ENCODE results near the gene PKMYT1. TPM values are rescaled to one million over a fixed set of nuclear protein-coding genes. Genes with fewer than 3 reads are reported as not detected.

The PKMYT1 gene
- total and polyA plus RNA-seq, 9 of the 15 experiments (the other 6 are each of a cell fraction or from before 2014, with no cell fraction given) = 8.7 to 201 (median 37.8) TPM

DNA sequence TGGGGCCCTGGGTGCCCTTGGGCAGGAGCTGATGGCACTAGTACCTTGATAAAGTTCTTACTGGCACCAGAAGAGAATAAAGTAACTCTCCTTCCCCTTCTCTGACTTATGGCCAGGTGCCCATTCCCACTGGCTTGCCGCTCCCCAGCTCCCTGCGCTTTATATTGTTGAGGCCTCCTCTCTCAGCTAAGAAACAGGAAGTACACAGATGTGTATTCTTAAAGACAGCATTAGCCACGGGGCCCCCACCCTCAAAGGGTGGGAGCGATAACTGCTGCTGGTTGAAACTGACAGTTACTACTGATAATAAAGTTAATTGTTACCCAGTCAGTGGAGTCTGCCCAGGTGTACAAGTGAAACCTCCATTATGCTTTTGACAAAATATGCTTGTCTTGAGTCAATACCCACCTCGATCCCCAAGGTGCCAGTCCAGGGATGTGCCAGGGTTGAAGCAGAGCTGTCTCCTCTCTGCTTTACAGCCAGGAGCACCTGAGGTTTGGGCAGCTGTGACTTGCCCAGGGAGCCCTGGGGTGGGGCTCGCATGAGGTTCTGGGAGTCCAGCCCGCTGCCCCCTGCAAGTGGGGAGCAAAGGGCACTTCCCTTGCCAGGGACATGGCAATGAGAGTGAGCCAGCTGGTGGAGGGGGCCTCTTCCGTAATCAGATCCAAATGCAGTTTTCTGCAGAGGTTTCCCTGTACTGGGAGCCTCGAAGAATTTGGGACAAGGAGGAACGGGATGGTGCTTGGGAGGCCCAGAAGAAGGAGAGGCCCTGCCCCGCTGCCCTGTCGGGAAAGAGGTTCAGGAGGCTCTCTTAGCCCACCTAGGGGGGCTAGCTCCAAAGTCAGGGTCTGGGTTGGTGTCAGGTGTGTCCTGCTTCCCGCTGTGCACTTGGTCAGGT is 27.1 kb upstream of the PKMYT1 start (continued):
- TF ChIP-seq, protein P1, sequence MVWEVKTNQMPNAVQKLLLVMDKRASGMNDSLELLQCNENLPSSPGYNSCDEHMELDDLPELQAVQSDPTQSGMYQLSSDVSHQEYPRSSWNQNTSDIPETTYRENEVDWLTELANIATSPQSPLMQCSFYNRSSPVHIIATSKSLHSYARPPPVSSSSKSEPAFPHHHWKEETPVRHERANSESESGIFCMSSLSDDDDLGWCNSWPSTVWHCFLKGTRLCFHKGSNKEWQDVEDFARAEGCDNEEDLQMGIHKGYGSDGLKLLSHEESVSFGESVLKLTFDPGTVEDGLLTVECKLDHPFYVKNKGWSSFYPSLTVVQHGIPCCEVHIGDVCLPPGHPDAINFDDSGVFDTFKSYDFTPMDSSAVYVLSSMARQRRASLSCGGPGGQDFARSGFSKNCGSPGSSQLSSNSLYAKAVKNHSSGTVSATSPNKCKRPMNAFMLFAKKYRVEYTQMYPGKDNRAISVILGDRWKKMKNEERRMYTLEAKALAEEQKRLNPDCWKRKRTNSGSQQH (CRISPR knock-in tag; IDR thresholded peaks at IDR 0.05) = no peak
- TF ChIP-seq DACH1 (IDR thresholded peaks at IDR 0.05; ENCODE audit: partially characterized antibody) = peak; percentile 42
- TF ChIP-seq, protein P2, sequence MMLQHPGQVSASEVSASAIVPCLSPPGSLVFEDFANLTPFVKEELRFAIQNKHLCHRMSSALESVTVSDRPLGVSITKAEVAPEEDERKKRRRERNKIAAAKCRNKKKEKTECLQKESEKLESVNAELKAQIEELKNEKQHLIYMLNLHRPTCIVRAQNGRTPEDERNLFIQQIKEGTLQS (IDR thresholded peaks at IDR 0.05) = no peak
- TF ChIP-seq, protein P2 (CRISPR knock-in tag; conservative IDR thresholded peaks at IDR 0.05) = no peak
- no peak for TF ChIP-seq MXI1 (IDR thresholded peaks at IDR 0.05; ENCODE audit: low read depth, low read length)
- TF ChIP-seq PCBP2 (IDR thresholded peaks at IDR 0.05; ENCODE audit: low read depth, low read length, poor library complexity, severe bottlenecking) = no peak
- TF ChIP-seq ZNF324 (CRISPR knock-in tag; IDR thresholded peaks at IDR 0.05) = no peak
- no peak for TF ChIP-seq THRAP3 (IDR thresholded peaks at IDR 0.05; ENCODE audit: borderline replicate concordance)
- no peak for TF ChIP-seq PHF21A (IDR thresholded peaks at IDR 0.05; ENCODE audit: borderline replicate concordance, low read depth)
- no peak for TF ChIP-seq LARP7 (IDR thresholded peaks at IDR 0.05)
- TF ChIP-seq, protein P3, sequence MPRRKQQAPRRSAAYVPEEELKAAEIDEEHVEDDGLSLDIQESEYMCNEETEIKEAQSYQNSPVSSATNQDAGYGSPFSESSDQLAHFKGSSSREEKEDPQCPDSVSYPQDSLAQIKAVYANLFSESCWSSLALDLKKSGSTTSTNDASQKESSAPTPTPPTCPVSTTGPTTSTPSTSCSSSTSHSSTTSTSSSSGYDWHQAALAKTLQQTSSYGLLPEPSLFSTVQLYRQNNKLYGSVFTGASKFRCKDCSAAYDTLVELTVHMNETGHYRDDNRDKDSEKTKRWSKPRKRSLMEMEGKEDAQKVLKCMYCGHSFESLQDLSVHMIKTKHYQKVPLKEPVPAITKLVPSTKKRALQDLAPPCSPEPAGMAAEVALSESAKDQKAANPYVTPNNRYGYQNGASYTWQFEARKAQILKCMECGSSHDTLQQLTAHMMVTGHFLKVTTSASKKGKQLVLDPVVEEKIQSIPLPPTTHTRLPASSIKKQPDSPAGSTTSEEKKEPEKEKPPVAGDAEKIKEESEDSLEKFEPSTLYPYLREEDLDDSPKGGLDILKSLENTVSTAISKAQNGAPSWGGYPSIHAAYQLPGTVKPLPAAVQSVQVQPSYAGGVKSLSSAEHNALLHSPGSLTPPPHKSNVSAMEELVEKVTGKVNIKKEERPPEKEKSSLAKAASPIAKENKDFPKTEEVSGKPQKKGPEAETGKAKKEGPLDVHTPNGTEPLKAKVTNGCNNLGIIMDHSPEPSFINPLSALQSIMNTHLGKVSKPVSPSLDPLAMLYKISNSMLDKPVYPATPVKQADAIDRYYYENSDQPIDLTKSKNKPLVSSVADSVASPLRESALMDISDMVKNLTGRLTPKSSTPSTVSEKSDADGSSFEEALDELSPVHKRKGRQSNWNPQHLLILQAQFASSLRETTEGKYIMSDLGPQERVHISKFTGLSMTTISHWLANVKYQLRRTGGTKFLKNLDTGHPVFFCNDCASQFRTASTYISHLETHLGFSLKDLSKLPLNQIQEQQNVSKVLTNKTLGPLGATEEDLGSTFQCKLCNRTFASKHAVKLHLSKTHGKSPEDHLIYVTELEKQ (CRISPR knock-in tag; IDR thresholded peaks at IDR 0.05) = no peak
- TF ChIP-seq FOXM1 (IDR thresholded peaks at IDR 0.05; ENCODE audit: low read depth) = peak; percentile 52; the same call in 1 of the 2 replicates
- TF ChIP-seq FOXM1 (CRISPR knock-in tag; IDR thresholded peaks at IDR 0.05; ENCODE audit: low read depth) = no peak
- TF ChIP-seq SPI1 (IDR thresholded peaks at IDR 0.05; ENCODE audit: borderline replicate concordance, low read depth, low read length) = peak; percentile 80
- TF ChIP-seq OTX1 (CRISPR knock-in tag; IDR thresholded peaks at IDR 0.05) = no peak
- 0 out of 2 replicates have a peak, but pooled peaks have one; percentile 28 for TF ChIP-seq ATF7 (IDR thresholded peaks at IDR 0.05)
- TF ChIP-seq NR3C1 (CRISPR knock-in tag; IDR thresholded peaks at IDR 0.05) = no peak
- TF ChIP-seq ZBTB17 (CRISPR knock-in tag; IDR thresholded peaks at IDR 0.05) = no peak
- no peak for TF ChIP-seq ZNF24 (IDR thresholded peaks at IDR 0.05)
- TF ChIP-seq, protein P4, sequence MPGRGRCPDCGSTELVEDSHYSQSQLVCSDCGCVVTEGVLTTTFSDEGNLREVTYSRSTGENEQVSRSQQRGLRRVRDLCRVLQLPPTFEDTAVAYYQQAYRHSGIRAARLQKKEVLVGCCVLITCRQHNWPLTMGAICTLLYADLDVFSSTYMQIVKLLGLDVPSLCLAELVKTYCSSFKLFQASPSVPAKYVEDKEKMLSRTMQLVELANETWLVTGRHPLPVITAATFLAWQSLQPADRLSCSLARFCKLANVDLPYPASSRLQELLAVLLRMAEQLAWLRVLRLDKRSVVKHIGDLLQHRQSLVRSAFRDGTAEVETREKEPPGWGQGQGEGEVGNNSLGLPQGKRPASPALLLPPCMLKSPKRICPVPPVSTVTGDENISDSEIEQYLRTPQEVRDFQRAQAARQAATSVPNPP (IDR thresholded peaks at IDR 0.05; ENCODE audit: borderline replicate concordance, insufficient read depth, insufficient read length) = no peak
